ENCODE results near the gene PLRG1.
"Not testable (repeated sequence)": the region's sequence is repeated elsewhere in the genome, so short reads cannot be mapped to it uniquely, and the experiment has no call there.

The PLRG1 gene

GRCh38 chr4:154549894-154550790 is at the start of gene PLRG1:
Gene PLRG1, minus strand, starts transcription at chr4:154550400. Its CDS starts 92 bp downstream, at chr4:154550308.
- peak; percentile 95 for DNase-seq

GRCh38 chr4:154597798-154598774 is 47.9 kb upstream of the PLRG1 start:
- no peak for DNase-seq

GRCh38 chr4:154597281-154597680 is 47.1 kb upstream of the PLRG1 start:
- DNase-seq: not testable (repeated sequence)

GRCh38 chr4:154595807-154596206 is 45.6 kb upstream of the PLRG1 start:
- DNase-seq: no peak

GRCh38 chr4:154594343-154594742 is 44.1 kb upstream of the PLRG1 start:
- not testable (repeated sequence) for DNase-seq

- no peak for DNase-seq
These were observed 43.7 kb upstream of the PLRG1 start for GRCh38 chr4:154593868-154594267.

- DNase-seq: no peak
These were observed 41.7 kb upstream of the PLRG1 start for GRCh38 chr4:154591890-154592289.

GRCh38 chr4:154590329-154591006 is 40.3 kb upstream of the PLRG1 start, which contains the start of gene FGA:
Gene FGA, minus strand, starts transcription at chr4:154590742. Its CDS starts 55 bp downstream, at chr4:154590687.
- DNase-seq: no peak

- DNase-seq: no peak
These were observed 39.3 kb upstream of the PLRG1 start for GRCh38 chr4:154589296-154590197.

- no peak for DNase-seq
These were observed 38.0 kb upstream of the PLRG1 start for GRCh38 chr4:154588198-154588597.

GRCh38 chr4:154586296-154587033 is 36.3 kb upstream of the PLRG1 start:
- no peak for DNase-seq

- DNase-seq: no peak
These were observed 35.3 kb upstream of the PLRG1 start for GRCh38 chr4:154585369-154586018.

GRCh38 chr4:154584259-154584658 is 34.1 kb upstream of the PLRG1 start:
- DNase-seq: no peak

- no peak for DNase-seq
These were observed 33.5 kb upstream of the PLRG1 start for GRCh38 chr4:154583677-154584076.

GRCh38 chr4:154583230-154583629 is 33.0 kb upstream of the PLRG1 start:
- DNase-seq: no peak

GRCh38 chr4:154582723-154583122 is 32.5 kb upstream of the PLRG1 start:
- DNase-seq: no peak

- DNase-seq: no peak
These were observed 29.7 kb upstream of the PLRG1 start for GRCh38 chr4:154579927-154580326.

- no peak for DNase-seq
These were observed 28.7 kb upstream of the PLRG1 start for GRCh38 chr4:154578919-154579318.

GRCh38 chr4:154577324-154577723 is 27.1 kb upstream of the PLRG1 start:
- no peak for DNase-seq

- DNase-seq: no peak
These were observed 24.1 kb upstream of the PLRG1 start for GRCh38 chr4:154574311-154574710.

Measured in activated effector memory CD4-positive, alpha-beta T cell treated with Interleukin-2 at 50 U/mL for 16 hours (primary cell).